Body of pancreas (tissue), 4 donors: Measurements from ENCODE around the gene IL2RA.

Experiments
- POLR2A ChIP-seq, 3 donors: fragments of 450-650 bp; IDR thresholded peaks; one replicate each; pipeline ENCODE4 v1.6.1; 2016; ENCODE audit warnings: antibody characterized with exemption in 3 of 3, mild to moderate bottlenecking in 2 of 3
- TF ChIP-seq, protein P1 (sequence below), 7 experiments: fragments of 450-650 bp in 4 of 7; fragments of 200-600 bp in 3 of 7; sonication (generic) in 3 of 7; IDR thresholded peaks; one replicate each; pipeline ENCODE4 v1.5.1; 2016 to 2019; ENCODE audit warnings: antibody characterized with exemption in 7 of 7

DNA sequence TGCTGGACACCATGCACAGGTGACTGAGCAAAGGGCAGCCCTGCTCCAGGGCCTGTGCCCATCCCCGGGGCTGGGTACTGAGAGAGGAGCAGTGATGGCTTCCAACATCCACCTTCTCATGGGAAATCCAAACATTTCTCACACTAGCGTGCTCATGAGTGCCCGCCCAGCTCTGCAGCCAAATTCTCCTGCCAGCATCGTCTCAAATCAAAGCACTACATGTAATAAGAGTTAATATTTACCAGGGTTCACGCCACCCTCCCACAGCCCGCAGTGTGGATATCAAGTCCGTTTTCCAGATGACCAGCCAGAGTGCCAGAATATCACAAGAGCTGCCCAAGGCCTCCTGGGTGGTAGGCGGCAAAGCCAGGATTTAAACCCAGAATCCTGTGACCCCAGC is 96.9 kb downstream of the IL2RA start:
- TF ChIP-seq, protein P1, sequence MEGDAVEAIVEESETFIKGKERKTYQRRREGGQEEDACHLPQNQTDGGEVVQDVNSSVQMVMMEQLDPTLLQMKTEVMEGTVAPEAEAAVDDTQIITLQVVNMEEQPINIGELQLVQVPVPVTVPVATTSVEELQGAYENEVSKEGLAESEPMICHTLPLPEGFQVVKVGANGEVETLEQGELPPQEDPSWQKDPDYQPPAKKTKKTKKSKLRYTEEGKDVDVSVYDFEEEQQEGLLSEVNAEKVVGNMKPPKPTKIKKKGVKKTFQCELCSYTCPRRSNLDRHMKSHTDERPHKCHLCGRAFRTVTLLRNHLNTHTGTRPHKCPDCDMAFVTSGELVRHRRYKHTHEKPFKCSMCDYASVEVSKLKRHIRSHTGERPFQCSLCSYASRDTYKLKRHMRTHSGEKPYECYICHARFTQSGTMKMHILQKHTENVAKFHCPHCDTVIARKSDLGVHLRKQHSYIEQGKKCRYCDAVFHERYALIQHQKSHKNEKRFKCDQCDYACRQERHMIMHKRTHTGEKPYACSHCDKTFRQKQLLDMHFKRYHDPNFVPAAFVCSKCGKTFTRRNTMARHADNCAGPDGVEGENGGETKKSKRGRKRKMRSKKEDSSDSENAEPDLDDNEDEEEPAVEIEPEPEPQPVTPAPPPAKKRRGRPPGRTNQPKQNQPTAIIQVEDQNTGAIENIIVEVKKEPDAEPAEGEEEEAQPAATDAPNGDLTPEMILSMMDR (IDR thresholded peaks at IDR 0.05), result no peak
- TF ChIP-seq POLR2A (IDR thresholded peaks at IDR 0.05), result no peak
